ENCODE results near the gene RPIA.
"Not testable (repeated sequence)": the region's sequence is repeated elsewhere in the genome, so short reads cannot be mapped to it uniquely, and the experiment has no call there.

GRCh38 chr2:88645291-88645882 is 46.1 kb upstream of the RPIA start:
- TF ChIP-seq CTCF, POLR2A (IDR thresholded peaks at IDR 0.05): not testable (repeated sequence)
